ENCODE data around the gene EVPL.
"Not testable (repeated sequence)": the region's sequence is repeated elsewhere in the genome, so short reads cannot be mapped to it uniquely, and the experiment has no call there.

EVPL gene

DNA sequence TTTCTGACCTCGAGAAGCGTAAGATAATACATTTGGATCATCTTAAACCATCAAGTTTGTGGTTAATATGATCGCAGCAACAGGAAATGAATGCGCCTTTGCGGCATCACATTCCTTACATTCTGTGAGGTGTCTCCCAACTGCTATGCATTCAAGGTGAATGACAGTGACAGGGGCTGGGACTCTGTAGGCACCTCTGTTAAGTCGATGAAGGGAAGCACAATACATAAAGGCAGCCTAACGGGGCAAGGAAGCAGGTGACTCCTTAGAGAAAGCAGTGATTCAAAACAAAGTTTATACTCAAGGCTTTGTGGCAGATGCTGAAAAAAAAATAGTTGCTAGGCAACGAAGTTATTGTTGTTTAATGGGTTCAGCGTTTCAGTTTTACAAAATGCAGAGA is 21.6 kb upstream of the EVPL start:
- DNase-seq (ENCODE audit: extremely low spot score, insufficient read length, low read depth), result no peak
- FAIRE-seq, result no peak

DNA sequence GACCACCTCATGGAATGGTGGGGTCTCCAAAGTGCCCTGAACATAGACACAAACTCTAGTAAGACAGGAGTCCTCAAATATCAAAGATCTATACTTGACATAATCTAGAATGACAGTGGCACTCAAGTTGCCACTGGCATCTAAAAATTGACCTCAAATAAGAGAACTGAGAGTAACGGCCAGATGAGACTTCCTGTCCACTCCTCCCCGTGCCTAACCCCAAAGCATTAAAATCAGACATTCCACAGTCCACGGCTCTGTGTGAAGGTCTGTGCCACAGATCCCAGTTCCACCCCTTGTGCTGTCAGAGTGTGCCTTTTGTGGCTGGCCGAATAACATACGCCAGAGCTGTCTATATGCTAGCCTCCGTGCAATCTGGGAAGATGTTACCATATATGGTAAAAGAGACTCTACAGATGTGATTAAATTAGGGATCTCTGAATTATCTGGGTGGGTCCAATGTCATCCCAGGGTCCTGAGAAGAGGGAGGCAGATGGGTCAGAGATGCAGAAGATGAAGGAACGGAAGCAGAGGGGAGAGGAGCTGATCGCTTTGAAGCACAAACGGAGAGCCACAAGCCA is 21.0 kb upstream of the EVPL start:
- no peak for DNase-seq (ENCODE audit: extremely low spot score, insufficient read length, low read depth)
- FAIRE-seq, result peak; percentile 65

DNA sequence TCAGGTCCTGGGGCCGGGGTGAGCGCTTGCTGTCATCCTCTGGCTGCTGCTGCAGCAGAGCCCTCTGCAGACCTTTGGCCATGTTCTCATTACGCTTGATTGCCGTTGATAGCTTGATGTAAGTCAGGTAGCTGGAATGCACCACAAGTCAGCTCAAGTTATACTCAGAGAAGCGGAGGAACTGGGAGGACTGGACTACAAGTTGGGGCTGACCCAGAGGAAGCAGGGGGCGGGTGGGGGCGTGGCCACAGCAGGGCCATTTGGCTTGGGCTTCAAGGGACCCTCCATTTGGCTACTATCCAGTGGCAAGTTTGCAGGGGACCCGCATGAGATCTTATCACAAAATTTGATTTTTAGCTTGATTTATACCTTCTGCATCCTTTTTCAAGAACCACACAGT is 19.0 kb upstream of the EVPL start:
- FAIRE-seq (no peak), DNase-seq (ENCODE audit: extremely low spot score, insufficient read length, low read depth) (no peak)

DNA sequence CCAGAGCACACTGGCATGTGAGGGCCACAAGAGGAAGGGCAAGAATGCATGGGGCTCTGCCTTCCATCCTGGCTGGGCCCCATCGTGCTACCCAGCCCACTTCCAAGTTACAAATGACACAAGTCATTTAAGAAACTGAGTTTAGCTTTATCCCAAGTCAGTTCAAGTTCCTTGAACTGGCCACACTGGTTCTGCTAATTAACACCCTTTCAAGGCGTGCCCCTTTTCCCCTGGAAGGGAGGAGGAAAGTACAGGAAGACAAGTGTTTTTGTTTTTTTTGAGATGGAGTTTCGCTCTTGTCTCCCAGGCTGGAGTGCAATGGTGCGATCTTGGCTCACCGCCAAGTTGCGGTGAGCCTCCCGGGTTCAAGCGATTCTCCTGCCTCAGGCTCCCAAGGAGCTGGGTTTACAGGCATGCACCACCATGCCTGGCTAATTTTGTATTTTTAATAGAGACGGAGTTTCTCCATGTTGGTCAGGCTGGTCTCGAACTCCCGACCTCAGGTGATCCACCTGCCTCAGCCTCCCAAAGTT is 17.4 kb upstream of the EVPL start:
- FAIRE-seq; DNase-seq (ENCODE audit: extremely low spot score, insufficient read length, low read depth): not testable (repeated sequence)

DNA sequence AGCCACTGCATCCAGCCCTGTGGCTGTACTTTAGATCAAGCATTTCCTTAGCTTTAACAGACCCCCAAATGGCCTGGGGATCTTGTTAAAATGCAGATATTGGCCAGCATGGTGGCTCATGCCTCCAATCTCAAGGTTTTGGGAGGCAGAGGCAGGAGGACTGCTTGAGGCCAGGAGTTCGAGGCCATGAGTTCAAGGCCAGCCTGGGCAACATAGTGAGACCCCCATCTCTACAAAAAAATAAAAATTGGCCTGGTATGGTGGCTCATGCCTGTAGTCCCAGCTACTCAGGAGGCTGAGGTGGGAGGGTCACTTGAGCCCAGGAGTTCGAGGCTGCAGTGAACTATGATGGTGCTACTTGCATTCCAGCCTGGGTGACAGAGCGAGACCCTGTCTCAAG is 15.8 kb upstream of the EVPL start:
- DNase-seq (ENCODE audit: extremely low spot score, insufficient read length, low read depth); FAIRE-seq: not testable (repeated sequence)

DNA sequence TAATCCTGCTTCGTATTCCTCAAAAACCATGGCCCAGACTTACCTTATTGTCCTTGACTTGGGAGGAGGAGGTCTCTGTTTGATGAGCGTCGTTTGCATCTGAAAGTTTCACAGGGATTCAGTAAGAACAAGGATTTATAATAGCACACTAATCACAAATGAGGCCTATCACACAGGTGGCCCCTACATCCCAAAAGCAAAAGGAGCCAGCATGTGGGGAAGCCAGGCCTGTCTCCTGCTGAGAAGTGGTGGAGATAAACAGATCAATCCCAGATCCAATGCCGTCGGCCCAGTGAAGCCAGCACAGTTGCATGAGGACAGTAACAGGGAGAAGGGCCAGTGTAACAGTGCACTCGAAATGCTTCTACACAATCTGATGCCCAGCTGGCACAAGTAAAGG is 13.3 kb upstream of the EVPL start:
- FAIRE-seq (no peak), DNase-seq (ENCODE audit: extremely low spot score, insufficient read length, low read depth) (no peak)

DNA sequence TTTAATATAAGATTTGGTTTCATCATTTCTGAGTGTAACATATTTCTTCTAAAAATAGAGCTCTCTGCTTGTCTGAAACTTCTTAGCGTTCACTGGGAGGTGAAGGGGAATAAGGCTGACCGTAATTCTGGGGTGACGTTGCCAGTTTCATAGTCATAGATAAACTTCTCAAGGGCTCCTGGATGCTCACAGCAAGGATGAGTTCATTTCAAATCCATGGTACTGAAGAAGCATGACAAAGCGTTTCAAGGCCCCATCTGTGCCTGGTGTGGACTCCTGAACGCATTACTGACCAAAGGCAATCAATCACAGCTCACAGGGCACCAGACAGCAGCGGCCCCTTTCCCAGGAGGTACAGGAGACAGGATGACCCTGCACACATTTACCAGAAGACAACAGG is 12.0 kb upstream of the EVPL start:
- FAIRE-seq, result no peak
- no peak for DNase-seq (ENCODE audit: extremely low spot score, insufficient read length, low read depth)

DNA sequence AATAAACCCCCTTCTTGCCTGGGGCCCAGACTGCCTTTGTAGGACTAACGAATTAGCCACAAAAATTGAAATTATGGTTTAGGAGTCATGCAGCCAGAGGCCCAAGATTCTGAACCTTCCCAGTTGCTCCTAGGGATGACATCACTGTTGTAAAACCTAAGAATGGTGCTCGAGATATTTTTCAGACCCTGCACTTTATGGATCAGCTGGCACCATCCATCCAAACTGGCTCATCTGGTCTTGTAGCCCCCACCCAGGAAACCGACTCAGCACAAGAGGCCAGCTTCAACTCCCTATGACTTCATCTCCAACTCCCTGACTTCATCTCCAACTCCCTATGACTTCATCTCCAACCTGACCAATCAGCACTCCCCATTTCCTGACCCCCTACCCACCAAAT is 10.9 kb upstream of the EVPL start:
- no peak for FAIRE-seq
- no peak for DNase-seq (ENCODE audit: extremely low spot score, insufficient read length, low read depth)

DNA sequence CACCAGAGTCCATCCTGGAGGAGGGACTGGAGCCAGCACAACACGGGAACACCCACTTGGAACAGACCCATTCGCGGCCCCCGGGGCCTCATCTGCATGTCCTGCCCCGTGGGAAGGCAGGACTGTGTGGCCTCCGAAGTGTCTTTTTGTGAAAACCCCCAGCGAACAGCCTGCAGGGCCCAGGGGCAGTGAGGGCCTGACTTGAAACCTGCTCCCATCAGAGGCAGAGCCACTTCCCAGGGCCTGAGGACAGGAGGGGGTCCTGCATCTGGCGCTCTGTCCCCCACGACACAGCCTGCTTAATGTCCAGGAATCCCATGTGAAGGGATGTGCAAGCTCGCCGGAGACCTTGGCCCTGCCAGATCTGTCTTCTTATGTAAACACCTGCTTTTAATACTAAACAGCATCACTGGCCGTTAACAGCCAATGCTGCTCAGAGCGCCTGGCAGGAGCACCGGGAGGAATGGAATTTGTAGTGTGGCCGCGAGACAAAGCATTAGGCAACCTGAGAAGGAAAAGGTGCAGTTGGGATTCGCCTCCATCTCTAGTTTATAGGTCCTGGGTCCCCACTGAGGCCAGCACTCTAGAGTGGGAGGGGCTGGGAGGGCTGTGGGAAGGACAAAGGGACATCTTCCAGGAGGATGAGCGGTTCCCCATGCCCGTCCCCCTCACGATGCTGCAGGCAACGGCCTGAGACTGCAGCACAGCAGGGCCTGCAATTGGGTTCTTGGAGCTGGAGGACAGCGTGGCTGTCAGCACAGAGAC is 9.6 kb upstream of the EVPL start:
- no peak for FAIRE-seq
- no peak for DNase-seq (ENCODE audit: extremely low spot score, insufficient read length, low read depth)

DNA sequence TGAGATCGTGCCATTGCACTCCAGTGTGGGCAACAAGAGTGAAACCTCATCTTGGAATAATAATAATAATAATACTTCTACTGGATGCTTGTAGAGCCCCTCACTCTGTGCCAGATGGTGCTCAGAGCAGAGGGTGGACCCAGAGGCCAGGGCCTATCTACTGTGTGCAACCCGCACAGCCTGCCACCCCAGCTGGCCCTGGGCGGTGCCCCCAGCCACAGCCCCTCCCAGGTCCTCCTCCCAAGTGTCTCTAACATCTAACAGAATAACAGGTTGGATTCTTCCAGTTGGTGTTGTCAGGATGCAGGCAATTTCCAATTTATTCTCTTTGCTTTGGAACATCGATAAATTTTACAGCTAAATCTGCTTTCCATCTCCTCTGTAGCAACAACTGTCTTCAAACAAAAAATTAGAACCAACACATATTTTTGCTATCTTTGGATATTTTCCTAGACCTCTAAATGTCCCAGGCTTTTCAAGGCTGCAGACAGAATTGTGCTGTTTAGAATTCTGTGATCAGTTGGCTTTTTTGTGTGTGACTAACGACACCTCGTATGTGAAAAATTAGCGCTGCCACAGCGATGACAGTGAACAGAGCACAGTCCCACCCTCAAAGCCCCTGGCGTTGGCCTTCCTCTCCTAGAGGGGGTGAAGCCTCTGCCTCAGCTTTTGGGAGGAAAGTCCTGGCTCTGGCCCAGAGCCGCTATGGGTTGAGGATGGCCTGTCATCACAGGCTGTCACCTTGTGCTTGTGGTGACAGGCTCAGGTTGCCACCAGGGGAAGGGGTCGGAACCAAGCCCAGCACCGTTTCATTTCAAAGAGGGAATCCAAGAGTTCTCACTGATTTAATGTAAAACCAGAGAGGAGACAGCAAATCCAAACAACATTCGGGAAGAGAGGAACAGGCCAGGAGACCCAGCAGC is 7.6 kb upstream of the EVPL start:
- DNase-seq (ENCODE audit: extremely low spot score, insufficient read length, low read depth), result no peak

DNA sequence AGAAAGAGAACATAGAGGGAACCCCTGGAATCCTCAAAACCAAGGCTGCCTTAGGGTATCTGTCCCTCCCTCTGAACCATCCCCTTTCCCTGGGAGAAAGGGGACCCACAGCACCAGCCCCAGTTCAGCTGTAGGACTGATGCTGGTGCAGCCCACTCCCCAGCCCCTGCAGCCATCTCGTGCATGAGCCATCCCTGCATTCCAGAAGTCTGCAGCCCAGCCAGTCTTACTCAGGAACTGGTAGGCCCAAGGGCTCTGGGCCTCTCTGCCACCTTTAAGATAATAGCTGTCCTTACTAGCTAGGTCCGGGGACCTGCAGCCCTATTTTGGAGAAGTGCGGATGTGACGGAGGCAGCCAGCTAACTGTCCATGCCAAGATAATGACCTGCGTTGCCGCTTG is 6.0 kb upstream of the EVPL start:
- no peak for FAIRE-seq
- no peak for DNase-seq (ENCODE audit: extremely low spot score, insufficient read length, low read depth)

More for the DNA sequence above, 7.6 kb upstream of the EVPL start:
- FAIRE-seq, result no peak

DNA sequence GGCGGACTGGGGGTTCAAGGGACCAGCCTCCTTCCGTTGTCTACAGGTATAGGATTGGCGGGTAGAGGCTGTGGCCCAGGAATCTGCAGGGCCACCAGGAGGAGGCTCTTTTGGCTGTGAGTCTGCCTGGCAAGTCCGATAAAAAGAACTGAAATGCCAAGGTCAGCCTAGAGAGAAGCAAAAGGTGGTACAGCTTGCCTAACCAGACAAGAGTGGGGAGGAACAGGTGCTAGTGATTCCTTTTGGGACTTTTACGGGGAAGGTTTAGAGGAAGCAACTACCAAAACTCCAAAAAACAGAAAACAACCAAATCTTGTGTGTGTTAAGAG is 5.6 kb upstream of the EVPL start:
- FAIRE-seq, result no peak

DNA sequence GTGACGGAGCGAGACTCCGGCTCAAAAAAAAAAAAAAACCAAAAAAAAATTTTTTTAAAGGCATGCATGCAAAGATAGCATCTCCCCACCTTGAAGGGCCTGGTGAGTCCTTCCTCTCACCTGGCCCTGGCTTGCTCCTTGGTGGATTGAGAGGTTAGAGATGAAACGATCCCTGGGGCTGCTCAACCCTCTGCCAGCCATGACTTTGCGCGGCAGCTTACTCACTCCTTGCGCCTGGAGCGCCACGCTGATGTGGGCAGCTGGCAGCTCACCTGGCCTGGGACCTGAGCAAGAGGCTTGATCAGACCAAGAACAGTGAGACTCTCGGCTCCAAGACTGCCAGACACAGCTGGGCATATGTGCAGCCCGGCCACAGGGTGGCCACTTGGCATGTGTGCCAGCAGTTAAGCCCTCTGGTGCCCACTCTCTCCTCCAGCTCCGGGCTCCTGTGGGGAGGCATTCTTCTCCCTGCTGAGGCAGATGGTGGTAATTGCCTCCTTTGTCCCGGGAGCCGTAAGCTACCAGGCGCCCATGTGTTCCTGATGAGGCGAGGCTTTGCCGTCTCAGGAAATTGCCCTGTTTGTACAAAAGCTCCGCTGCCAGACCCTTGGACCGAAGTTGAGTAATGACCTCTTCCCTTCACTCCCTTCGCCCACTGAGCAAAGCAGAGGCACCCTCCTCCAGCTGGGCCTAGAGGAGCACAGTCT is 5.1 kb upstream of the EVPL start:
- no peak for FAIRE-seq

More for the DNA sequence above, 5.6 kb upstream of the EVPL start:
- no peak for DNase-seq (ENCODE audit: extremely low spot score, insufficient read length, low read depth)

DNA sequence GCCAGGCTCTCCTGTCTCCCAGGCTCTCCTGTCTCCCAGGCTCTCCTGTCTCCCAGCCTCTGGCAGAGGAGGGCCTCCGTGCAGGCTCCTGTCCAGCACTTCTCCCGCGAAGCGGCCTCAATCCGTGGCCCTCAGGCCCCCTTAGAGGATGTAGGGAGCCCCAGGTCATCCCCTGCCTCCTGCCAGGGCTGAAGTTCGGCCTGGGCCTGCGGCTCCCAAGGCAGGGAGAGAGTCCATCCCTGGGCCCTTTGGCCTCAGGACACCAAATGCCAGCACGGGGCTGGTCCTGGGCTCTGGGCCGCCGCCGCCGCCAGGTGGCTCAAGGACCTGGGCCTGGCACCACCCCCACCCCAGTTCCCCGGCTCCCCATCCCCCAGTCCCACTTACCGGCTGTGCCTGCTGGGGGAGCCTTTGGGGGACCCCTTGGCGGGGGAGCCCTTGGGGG is 370 bp downstream of the EVPL start:
- FAIRE-seq, result no peak
- DNase-seq (ENCODE audit: extremely low spot score, insufficient read length, low read depth), result no peak

More for the DNA sequence above, 5.1 kb upstream of the EVPL start:
- DNase-seq (ENCODE audit: extremely low spot score, insufficient read length, low read depth), result no peak

DNA sequence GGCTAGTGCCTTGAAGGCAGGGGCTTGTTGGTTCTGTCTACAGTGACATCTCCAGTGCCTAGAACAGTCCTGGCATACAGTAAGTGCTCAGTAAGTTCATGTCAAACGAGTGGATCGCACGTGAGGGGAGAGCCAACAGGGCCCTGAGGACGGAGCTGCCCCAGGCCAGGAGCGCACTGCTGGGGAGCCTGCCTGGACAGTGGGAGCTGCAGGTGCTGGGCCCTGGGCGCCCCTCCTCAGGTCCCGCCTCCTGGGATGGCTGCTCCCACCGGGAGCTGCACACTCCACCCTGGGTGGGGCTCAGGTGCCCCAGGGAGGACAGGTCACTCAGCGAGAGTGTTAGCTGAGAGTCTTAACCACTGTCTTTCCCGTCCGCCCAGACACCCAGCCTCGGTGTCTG is 1.8 kb downstream of the EVPL start:
- FAIRE-seq, result no peak
- no peak for DNase-seq (ENCODE audit: extremely low spot score, insufficient read length, low read depth)

DNA sequence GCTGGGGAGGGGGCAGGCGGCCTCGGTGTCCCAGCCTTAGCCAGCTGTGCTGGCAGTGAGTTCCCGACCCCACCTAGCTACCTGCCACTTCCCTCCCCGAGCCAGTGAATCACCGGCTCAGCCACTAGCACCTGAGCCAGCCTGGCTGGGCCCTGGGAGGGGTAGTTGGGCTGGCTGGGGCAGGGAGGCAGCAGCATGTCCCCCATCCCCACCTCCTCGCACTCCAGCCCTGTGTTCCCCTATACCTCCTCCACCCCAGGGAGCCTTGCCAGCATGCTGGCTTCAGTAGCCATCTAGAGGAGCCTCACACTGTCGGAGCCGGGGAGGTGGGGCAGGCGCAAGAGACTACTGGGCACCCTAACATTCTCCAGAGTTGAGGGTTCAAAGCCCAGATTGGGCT is 2.8 kb downstream of the EVPL start:
- DNase-seq (ENCODE audit: extremely low spot score, insufficient read length, low read depth), result no peak
- no peak for FAIRE-seq

DNA sequence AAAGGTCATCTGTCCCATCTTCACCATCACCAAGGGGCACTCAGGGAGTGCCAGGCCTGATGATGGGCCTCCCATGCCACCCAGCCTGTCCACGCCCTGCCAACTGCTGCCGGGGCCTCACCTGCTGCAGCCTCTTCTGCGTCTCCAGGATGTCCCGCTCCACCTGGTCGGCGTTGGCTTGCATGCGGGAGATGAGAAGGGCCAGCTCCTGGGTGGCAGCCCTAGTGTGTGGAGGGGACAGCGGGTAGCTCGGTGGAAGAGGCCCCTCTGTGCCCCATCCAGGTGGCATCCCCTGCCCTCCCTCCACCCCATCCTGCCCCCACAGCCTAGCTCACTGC is 3.2 kb downstream of the EVPL start:
- DNase-seq (ENCODE audit: extremely low spot score, insufficient read length, low read depth) (no peak), FAIRE-seq (no peak)

DNA sequence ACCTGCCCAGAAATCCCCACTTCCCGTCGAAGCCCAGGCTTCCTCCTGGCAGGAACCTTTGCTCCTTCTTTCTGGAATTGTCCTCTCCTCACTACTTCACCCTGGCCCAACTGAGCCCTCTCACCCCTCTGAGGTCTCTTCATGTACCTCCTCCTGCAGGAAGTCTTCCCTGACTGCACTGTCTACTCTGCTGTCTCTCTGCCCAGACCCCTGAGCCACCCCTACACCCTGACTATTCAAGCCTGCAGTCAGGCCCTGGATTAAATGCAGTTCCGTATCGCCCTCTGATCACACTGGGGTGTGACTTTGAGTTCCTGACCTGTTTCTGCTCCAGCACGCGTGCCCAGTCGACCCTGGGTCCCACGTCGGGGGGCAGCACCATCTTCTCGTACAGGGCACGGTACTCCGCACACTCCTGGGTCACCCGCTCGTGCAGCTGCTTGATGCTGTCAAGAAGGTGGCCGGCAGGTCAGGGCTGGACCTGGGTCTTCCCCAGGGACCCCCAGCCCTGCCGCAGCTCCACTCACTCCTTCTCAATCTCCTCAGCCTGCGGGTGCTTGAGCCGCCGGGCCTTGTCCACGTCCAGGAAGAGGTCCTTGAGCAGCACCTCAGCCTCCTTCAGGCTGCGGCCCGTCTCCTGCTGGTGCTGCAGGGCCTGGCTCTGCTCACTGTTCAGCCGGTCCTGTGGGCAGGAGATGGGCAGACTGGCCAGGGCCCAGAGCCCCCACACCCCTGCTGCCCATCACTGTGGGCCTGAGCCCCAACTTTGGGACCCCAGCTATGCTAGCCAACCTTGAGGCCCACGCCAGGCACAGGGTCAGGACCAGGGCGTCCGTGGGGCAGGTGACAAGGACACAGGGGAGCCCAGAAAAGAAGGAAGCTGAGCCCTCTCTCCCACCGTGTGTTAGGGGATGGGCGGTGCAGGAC is 3.9 kb downstream of the EVPL start:
- DNase-seq (ENCODE audit: extremely low spot score, insufficient read length, low read depth), result no peak
- FAIRE-seq, result no peak

DNA sequence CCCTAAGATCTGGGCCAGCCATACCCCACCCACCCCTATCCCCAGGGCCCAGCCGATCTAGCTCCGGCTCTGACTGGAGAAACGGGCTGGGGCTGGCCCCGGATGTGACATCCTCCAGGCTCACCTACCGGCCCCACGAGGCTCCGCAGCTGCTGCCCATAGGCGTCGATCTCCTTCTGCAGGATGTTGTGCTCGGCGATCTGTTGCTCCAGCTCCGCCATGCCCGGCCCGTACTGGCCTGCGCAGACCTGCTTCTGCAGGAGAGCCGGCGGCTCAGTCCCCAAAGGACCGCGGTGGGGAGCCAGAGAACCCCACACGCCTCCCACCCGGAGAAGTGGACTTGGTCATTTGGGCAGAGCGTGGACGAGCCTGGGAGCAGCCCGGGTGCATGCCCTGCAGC is 4.8 kb downstream of the EVPL start:
- DNase-seq (ENCODE audit: extremely low spot score, insufficient read length, low read depth) (no peak), FAIRE-seq (no peak)
